HG03039 (cell line): ENCODE data around the gene CWC27.

ENCODE experiments used
- ATAC-seq: cut with Tn5 transposase; IDR thresholded peaks from one replicate; pipeline ENCODE4 v1.9.1; 2021; ENCODE audit warnings: mild to moderate bottlenecking, moderate library complexity; ENCODE audit not compliant: unreplicated experiment

Gene CWC27

DNA sequence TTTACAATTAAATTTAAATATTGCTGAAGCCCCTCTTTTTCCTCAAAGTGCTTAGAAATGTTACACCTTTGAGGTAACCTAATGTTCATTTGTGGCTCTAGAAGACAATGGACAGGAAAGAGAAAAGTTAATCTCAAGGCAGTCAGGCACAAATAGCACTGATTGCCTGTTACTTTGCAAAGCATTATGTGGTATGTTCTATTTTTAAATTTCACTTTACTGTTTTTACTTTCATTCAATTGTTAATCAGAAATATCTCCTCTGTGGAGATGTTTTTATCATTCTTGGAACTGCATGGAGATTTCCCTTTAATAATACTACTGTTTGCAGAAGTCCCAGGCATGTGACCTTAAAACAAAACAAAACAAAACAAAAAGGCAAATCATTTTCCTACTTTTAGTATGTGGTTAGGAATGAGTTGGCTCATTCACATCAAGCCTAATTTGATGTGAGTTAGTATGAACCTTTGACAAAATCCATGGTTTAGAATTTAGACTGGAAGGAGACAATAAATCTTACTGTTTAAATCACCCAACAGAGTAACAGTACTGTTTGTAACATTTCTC is 67.5 kb downstream of the CWC27 start:
- no peak for ATAC-seq

DNA sequence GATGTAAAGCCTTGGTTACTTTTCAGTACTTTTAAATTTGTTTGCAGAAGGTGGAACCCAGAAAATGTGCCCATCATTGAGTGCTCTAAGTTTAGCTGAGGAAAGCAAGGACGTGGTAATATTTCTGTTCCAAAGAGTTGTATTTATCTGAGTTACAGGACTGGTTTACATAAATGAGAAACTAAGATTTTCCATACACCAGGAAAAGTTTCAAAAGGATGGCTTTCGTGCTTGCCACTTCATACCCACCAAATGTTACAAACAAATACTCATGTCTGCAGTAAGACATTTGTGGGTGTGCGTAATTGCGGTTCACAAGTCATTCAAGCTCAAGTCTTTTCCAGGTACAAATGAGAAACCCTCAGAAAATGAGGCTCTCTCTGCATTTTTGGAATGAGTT is 68.1 kb downstream of the CWC27 start:
- no peak for ATAC-seq

DNA sequence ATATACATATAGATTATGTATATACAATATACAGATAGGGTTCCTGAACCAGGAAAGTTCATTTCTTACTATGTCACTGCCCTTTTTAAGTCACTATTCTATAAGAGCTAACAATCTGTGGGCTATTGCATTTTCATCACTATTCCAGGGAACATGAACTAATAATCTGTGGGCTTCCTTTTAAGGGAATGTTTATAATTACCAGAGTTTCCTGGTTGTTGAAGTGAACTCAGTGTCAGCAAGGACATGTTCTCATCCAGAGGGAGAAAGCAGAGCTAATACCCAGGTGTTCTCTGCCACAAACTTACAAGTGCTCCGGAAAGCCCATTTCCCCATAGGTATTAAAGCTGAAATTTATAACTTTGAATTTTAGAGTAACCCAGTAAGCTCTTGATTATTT is 69.6 kb downstream of the CWC27 start:
- no peak for ATAC-seq

DNA sequence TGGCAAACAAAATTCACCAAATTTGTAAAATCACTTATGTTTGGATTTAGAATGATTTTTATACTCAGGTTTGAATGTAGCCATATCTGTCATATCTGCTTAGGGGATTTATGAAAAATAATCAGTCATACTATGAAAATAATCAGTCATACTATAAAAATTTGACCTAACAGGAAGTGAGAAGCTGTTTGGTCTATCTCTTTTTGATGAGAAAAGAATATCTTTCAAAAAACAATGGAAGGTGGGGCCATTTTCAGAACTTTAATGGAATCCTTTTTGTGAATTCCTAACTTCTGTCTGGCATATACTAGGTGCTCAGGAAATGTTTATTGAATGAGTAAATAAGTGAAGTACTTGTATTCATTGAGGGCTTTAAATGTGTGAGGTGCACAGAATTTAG is 70.1 kb downstream of the CWC27 start:
- no peak for ATAC-seq

DNA sequence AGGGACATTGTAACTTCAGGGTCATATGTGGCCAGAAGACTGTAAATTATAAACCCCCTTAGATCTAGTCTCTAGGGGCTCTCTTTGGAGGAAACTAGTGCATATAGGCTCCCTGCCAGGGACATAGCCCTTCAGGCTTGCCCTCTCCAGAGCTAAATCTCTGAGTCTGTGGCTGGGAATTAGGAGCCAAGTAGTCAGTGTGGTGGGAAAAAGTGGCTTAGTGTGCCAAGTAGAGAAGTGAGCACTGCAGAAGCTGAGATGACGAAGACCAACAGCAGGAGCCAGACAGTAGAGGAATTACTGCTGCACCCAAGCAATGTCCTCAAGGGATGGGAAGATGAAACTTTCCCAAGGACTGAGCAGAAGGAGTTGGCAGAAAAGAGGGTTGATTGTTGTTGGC is 71.2 kb downstream of the CWC27 start:
- no peak for ATAC-seq

DNA sequence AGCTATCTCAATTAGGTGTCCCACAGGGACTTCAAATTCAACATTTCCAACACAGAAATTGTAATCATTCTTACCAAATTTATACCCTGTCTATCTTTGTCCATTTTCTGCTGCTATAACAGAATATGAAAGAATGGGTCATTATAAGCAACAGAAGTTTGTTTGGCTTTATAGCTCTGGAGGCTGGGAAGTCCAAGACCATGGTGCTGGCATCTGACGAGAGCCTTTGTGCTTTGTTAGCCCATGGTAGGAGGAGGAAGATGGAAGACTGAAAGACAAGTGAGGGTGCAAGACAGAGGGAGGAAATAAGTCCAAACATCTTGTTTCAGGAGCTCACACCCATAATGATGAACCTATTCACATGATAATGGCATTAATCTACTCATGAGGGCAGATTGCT is 72.2 kb downstream of the CWC27 start:
- ATAC-seq, result no peak

DNA sequence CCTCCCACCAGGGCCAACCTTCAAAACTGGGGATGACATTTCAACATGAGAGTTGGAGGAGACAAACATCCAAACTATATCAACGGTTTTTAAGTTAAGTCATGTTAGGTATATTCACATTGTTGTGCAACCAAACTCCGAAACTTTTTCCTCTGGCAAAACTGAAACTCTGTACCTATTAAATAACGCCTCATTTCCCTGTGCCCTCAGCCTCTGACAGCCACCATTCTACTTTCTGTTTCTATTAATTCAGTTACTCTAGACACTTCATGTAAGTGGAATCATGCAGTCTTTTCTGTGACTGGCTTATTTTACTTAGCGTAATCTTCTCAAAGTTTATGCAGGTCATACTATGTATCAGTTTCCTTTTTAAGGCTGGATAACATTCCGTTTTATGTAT is 85.0 kb downstream of the CWC27 start:
- ATAC-seq, result no peak

DNA sequence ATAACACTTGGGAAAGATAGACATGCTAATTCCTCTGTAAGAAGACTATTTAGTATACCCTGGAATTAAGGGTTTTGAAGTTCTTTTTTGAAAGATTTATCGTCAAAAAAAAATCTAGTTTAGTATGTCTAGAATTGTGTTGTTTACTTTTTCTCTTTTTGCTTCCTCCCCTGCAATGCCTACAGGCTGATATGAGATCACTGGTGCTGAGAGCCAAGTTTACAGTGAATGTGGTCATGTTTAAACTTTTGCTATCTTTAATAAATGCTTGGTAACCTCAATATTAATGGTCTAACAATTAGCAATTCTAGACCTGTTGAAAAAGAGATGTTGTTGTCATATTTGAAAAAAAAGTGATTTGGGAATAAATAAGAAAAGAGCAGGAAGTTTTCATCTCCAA is 86.1 kb downstream of the CWC27 start:
- ATAC-seq, result no peak

DNA sequence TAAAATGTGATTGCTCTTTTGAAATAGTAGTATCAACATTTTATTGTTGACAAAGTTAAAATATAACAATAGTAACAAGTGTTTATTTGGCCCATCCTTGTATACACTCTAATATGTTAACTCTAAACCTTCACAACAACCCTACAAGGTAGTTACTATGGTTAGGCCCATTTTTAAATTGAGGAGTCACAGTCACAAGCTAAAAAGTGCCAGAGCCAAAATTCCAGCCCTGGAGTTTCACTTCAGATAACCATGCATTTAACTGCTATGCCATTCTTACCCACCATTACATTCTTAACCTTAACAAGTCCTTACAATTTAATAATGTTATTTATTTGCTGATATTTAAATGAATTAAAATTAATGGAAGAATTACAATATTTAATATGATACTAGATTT is 91.2 kb downstream of the CWC27 start:
- ATAC-seq, result no peak

DNA sequence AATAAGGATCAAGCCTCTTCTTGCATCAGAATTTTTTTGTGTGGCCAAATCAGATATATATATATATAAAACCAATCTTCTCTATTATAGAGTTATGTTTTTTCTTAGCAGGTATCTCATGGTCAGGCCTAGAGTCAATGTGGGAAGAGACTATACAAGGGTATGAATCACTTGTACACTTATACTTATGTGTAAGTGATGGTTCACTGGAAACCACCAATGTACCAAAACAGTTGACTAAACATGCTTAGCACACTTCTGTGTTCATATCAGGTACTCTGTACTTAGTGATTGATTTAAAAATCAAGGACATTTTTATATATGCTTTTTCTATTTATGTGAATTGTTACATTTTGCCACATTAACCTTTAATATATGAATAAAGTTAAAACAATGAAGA is 92.6 kb downstream of the CWC27 start:
- no peak for ATAC-seq

DNA sequence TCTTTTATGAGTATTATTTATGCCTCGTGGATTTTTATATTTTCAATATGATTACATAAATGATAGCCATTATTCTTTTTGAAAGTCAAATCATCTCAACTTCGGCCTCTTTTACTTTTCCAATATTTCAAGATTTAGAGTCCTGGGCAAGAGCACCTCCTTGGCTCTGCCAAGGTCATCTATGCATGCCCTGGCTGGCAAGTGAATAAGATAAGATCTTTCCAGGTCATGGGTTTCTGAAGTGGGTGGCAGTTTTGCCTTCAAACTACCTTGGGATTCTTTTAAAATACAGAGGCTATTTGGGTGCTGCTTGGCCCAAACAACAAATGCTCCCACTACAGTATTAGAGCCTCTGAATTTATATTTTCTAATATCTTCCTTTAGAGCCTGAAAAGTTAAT is 95.4 kb downstream of the CWC27 start:
- ATAC-seq, result no peak

DNA sequence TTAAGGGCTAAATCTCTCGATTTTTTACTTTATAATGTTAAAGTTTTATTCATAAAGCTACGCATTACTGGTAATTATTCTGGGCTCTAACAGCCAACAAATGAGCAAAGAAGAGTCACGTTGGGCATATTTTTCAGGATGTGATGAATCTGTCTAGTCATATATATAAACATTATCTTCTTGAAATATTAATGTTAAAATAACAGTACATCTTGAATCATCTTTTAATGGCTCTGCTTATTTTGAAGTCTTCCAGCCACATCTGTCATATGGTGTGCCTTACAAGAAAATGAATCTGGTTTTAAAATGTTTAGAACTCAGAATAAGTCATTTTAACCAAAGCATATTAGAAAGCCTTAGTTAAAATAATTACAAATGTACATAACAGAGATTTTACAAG is 96.9 kb downstream of the CWC27 start:
- ATAC-seq, result no peak

DNA sequence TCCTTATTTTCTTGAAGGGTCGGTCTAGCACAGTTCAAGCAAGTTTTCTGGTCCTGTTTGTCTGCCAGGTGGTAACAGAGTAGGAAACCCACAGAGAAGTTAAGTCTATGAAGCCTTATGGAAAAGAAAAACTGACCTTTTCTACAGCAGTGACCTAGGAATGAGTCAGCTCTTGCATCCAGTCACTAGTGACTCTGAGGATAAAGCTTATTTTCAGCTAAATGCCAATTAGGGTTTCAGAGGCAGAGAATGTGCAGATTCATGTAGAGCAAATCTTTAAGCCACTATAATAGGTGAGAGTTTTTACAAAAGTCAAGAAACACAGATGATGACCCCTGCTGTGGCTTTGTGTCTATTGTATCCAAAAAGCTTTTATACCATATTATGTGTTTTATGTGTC is 100.7 kb downstream of the CWC27 start:
- no peak for ATAC-seq

DNA sequence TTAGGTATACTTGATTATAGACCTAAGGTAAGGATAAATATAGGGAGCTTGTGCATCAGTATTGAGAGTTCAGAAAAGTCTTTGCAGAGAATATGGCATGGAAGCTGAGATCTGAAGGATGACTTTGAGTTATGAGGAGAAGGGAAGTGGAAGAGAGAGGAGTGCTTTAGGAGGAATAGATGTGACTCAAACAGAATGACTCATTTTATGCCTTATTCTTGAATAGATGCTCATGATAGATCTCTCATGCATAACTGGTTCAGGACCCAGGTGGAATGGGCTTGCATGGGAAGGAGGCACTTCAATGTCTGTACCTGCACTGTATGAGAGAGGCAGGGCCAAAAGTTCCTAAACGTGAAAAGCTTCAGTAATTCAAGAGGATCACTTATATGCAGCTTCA is 103.3 kb downstream of the CWC27 start:
- no peak for ATAC-seq

DNA sequence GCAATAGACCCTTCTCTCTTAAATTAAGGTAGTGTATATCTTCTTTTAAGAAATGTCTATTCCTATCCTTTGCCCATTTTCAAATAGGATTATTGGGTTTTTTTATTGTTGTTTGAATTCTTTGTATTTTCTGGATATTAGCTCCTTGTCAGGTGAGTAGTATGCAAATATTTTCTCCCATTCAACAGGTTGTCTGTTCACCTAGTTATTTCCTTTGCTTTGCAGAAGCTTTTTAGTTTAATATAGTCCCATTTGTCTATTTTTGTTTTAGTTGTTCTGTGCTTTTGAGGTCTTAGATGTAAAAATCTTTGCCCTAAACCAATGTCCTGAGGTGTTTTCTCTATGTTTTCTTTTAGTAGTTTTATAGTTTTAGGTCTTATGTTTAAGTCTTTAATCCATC is 104.7 kb downstream of the CWC27 start:
- no peak for ATAC-seq

DNA sequence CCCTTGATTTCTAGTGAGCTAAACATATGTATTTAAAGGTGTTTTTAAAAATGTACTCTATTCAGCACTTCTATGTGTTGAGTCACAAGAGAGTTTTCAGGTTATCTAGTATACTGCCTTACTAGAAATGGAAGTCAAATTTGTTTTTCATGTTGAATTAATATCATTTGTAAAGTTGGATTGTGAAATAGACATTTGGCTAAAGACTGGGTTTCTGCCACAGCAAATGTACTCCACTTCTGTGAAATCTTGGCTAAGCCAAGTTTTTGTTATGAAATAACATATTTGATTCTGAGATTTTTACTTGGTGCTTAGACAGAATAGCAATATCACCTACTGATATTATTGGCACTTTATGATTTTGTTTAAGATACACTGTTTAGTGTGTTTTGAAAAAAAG is 106.0 kb downstream of the CWC27 start:
- ATAC-seq, result no peak

DNA sequence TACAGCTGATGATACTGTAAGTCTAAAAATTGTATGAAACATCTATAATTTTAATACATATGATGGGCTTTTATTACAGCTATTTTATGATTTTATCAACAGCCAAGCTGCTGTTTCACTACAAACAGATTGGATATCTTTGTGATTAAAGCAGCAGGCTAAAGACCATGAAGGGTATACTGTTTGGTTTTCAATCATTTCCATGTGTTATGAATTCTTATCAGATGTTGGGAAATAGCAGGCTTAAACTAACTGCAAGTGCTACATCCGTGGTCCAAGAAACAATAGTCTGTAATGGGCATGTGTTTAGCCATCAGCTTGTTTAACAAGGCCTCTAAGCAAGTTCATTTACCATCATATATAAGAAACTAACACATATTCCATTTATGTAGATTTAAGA is 107.5 kb downstream of the CWC27 start:
- ATAC-seq, result no peak

DNA sequence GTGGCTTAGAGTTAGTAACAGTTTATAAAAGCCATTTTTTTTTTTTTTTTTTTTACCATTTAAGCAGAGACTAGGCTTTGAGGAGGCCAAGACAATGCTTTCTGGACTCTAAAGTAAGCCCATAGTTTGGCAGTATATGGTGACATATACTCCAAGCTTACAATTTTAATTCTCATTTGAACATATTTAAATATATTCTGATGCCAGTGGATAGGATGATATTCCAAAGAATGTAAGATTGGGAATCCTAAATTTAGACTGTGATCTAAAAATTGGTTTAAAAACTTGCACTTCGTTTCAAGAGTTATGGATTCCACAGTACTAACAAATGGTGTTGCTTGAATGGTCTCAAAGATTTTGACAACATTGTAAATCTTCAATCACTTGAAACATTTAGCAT is 112.1 kb downstream of the CWC27 start:
- no peak for ATAC-seq

DNA sequence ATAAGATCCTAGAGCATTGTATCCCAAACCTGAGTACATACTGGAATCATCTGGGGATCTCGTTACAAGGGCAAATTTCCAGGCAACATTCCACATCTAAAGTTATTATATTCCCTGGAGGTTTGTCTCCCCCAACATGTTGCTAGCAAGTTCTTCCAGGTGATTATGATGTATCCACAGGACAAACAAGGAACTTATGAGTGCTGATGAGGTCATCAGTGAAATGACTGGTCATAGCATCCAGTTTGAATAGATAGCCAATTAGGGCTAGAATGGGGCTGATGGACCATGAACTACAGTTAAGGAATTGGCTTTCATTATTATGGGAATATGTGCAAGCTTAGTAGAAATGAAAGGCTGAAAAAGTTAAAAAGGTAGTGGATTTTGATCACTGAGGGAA is 115.2 kb downstream of the CWC27 start:
- no peak for ATAC-seq

DNA sequence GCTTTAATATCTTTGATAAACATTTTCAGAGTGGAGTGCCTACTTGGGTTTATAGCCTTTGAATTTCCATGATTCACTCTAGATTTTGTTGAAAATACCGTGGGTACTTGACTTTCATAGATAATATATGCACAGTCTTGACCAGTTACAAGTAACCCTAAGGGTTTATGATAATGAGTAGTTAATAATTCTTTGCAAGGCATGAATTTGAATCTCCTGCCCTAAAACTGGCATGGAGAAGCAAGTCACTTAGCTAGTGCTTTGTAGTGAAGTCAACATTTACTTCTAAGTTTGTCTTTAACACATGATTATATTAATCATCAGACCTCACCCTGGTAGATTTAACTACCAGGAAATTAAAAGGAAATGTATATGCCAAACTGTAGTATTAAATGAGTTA is 115.8 kb downstream of the CWC27 start:
- no peak for ATAC-seq

DNA sequence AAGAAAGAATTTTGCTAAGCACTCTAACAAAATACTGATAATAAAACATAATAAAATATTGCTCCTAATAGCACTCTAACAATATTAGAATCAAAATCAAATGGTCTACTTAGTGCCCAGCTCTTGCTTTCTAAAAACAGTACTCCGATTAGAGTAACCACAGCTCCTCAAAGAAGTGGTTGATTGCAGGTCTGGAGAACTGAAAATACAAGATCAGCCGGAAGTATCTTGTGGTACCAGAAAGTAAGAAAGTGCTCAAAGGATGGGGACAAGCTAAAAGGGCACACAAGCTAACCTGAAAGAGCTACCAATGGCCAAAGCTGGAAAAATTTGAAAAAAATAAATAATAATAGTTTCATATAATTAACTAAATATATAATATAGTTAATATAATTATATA is 119.2 kb downstream of the CWC27 start:
- no peak for ATAC-seq

DNA sequence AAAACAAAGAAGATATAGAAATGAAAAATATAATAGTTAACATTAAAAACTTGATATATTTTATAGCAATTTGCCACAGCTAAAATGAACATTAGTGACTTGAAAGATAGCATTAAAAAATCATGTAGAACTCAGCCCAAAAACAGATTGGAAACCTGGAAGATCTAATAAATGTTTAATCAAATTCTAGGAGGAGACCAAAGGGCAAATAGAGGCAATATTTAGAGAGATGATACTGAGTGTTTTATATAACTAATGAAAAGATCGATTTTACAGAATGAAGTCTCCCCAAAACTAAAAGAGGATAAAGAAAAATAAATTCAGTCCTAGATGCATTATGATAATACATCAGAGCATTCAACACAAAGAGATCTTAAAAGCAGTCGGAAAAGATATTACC is 127.0 kb downstream of the CWC27 start:
- ATAC-seq, result no peak

DNA sequence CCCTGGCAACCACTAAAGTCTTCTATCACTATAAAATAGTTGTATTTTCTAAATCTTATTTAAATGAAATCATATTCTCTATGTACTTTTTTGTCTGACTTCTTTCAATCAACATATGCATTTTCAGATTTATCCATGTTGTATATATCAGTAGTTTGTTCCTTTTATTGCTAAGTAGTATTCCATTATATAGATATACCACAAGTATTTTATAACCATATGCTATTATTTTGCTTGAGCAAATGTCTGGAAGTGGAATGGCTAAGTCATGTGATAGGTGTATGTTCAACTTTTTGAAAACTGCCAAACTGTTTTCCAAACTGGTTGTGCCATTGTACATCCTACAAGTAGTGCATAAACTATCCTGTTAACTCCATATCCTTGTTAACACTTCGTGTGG is 131.1 kb downstream of the CWC27 start:
- ATAC-seq, result no peak

DNA sequence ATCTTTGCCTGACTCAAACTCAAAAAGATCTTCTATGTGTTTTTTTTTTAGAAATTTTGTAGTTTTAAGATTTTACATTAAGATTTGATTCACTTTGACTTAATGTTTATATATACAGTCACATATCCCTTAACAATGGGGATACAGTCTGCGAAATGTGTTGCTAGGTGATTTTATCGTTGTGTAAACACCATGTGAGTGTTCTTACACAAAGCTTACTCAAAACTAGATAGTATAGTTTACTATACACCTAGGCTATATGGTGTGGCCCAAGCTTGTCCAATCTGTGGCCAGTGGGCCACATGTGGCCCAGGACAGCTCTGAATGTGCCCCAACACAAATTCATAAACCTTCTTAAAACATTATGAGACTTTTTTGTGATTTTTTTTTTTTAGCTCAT is 131.9 kb downstream of the CWC27 start:
- ATAC-seq, result no peak
